SK-N-SH (cell line): ENCODE results near the gene C3orf33. TPM values are rescaled to one million over a fixed set of nuclear protein-coding genes. Genes with fewer than 3 reads are reported as not detected.
A peak's percentile ranks its signal among the peaks of the same experiment; 100 is the strongest.

ENCODE experiments used
- CTCF ChIA-PET: fragments of 300-600, 350-600 bp; formaldehyde crosslinking; extraction: SDS; loops from one replicate; lab custom pipeline; 2021; lab: Yijun Ruan, JAX
- POLR2A ChIA-PET: fragments of 350-600 bp; sonication (Branson Sonifier 250); formaldehyde crosslinking; extraction: SDS; loops from one replicate; lab custom pipeline; 2020; ENCODE audit warnings: antibody characterized with exemption, inconsistent platforms; lab: Yijun Ruan, JAX
- DNase-seq: peaks from one replicate; pipeline ENCODE4 v3.0.0; 2012
- H2AFZ ChIP-seq: fragments of 200-600 bp; sonication (generic); 2 replicates; pipeline ENCODE4 v1.8.1; 2016; ENCODE audit warnings: antibody characterized with exemption, mild to moderate bottlenecking, low read depth
- H3F3A ChIP-seq: fragments of 200-600 bp; sonication (generic); replicated peaks from 2 replicates; pipeline ENCODE3; 2016; ENCODE audit warnings: antibody characterized with exemption, mild to moderate bottlenecking; ENCODE audit not compliant: insufficient read depth
- H3K27ac ChIP-seq, 2 experiments: fragments of 200-500 bp in 1 of 2; fragments of 200-600 bp in 1 of 2; sonication (Bioruptor generic) in 1 of 2; sonication (generic), shearing (Covaris generic) in 1 of 2; 2 replicates each; pipeline versions ENCODE4 v1.5.1 to v1.6.1; 2014 to 2016; ENCODE audit warnings: low read depth in 2 of 2, inconsistent platforms in 1 of 2, low read length in 1 of 2, mild to moderate bottlenecking in 1 of 2, mixed read lengths in 1 of 2
- H3K27me3 ChIP-seq: fragments of 200-600 bp; sonication (generic), shearing (Covaris generic); 2 replicates; pipeline ENCODE4 v1.6.1; 2016; ENCODE audit warnings: mixed run types; ENCODE audit not compliant: insufficient read depth
- H3K36me3 ChIP-seq, 2 experiments: fragments of 200-500 bp in 1 of 2; fragments of 200-600 bp in 1 of 2; sonication (Bioruptor generic) in 1 of 2; sonication (generic) in 1 of 2; replicated peaks in 1 of 2; 2 replicates each; pipeline versions ENCODE3 to v1.5.1; 2014 to 2016; ENCODE audit warnings: low read length in 1 of 2, mild to moderate bottlenecking in 1 of 2; ENCODE audit not compliant: insufficient read depth in 2 of 2, control insufficient read depth in 1 of 2
- H3K4me1 ChIP-seq, 2 experiments: fragments of 200-500 bp in 1 of 2; fragments of 200-600 bp in 1 of 2; sonication (Bioruptor generic) in 1 of 2; sonication (generic), shearing (Covaris generic) in 1 of 2; 2 replicates each; pipeline versions ENCODE4 v1.5.1 to v1.6.1; 2014 to 2016; ENCODE audit warnings: low read depth in 1 of 2, low read length in 1 of 2, mixed run types in 1 of 2; ENCODE audit not compliant: insufficient read depth in 2 of 2, control insufficient read depth in 1 of 2
- H3K4me2 ChIP-seq: fragments of 200-600 bp; sonication (generic), shearing (Covaris generic); 2 replicates; pipeline ENCODE4 v1.6.1; 2017; ENCODE audit warnings: mixed run types
- H3K4me3 ChIP-seq, 2 experiments: fragments of 200-500 bp in 1 of 2; fragments of 200-600 bp in 1 of 2; sonication (Bioruptor generic) in 1 of 2; sonication (generic), shearing (Covaris generic) in 1 of 2; 2 replicates each; pipeline versions ENCODE4 v1.5.1 to v1.8.1; 2014 to 2016; ENCODE audit warnings: low read depth in 2 of 2, inconsistent platforms in 1 of 2, low read length in 1 of 2, mild to moderate bottlenecking in 1 of 2, mixed read lengths in 1 of 2, moderate library complexity in 1 of 2
- H3K79me2 ChIP-seq: fragments of 200-600 bp; sonication (generic); 2 replicates; pipeline ENCODE4 v1.8.1; 2017; ENCODE audit warnings: mild to moderate bottlenecking; ENCODE audit not compliant: insufficient read depth
- H3K9ac ChIP-seq: fragments of 200-600 bp; sonication (generic); 2 replicates; pipeline ENCODE4 v1.6.1; 2017; ENCODE audit warnings: mixed run types
- H3K9me2 ChIP-seq: fragments of 200-600 bp; sonication (generic); 2 replicates; pipeline ENCODE4 v1.6.1; 2017; ENCODE audit warnings: mixed run types
- H3K9me3 ChIP-seq: fragments of 200-600 bp; sonication (generic); 2 replicates; pipeline ENCODE4 v1.6.1; 2017; ENCODE audit warnings: mixed run types, mild to moderate bottlenecking, moderate library complexity
- H4K20me1 ChIP-seq: fragments of 200-600 bp; sonication (generic); 2 replicates; pipeline ENCODE4 v1.6.1; 2017; ENCODE audit warnings: mild to moderate bottlenecking, mixed run types; ENCODE audit not compliant: insufficient read depth
- CTCF ChIP-seq: fragments of 200-600 bp; sonication (generic); IDR thresholded peaks from 2 replicates; pipeline ENCODE4 v1.6.1; 2017; ENCODE audit warnings: antibody characterized with exemption, mild to moderate bottlenecking, moderate library complexity
- ELF1 ChIP-seq: IDR thresholded peaks from 2 replicates; pipeline ENCODE4 v1.4.0; 2012
- EZH2phosphoT487 ChIP-seq: fragments of 200-600 bp; sonication (generic); IDR thresholded peaks from 2 replicates; pipeline ENCODE4 v1.6.1; 2017; ENCODE audit warnings: low read depth, mixed run types, mild to moderate bottlenecking, antibody characterized with exemption, moderate library complexity, borderline replicate concordance
- FOSL2 ChIP-seq: IDR thresholded peaks from 2 replicates; pipeline ENCODE4 v1.4.0; 2012; ENCODE audit warnings: low read depth, mild to moderate bottlenecking, moderate library complexity, borderline replicate concordance
- FOXJ3 ChIP-seq: sonication (generic); formaldehyde crosslinking; IDR thresholded peaks from 2 replicates; pipeline ENCODE4 v1.5.1; 2020; ENCODE audit warnings: mild to moderate bottlenecking, missing genetic modification reagents
- FOXM1 ChIP-seq: IDR thresholded peaks from 2 replicates; pipeline ENCODE4 v1.4.0; 2012; ENCODE audit warnings: low read depth, mild to moderate bottlenecking
- GABPA ChIP-seq: IDR thresholded peaks from 2 replicates; pipeline ENCODE4 v1.4.0; 2012; ENCODE audit warnings: low read depth, mild to moderate bottlenecking
- MAX ChIP-seq: IDR thresholded peaks from 2 replicates; pipeline ENCODE4 v1.4.0; 2012; ENCODE audit warnings: low read depth
- MXI1 ChIP-seq: IDR thresholded peaks from 2 replicates; pipeline ENCODE4 v1.6.1; 2012; ENCODE audit warnings: mild to moderate bottlenecking, low read depth, low read length, improper control_type of control experiment
- NFIC ChIP-seq: IDR thresholded peaks from 2 replicates; pipeline ENCODE4 v1.4.0; 2012; ENCODE audit warnings: borderline replicate concordance
- NRF1 ChIP-seq: IDR thresholded peaks from 2 replicates; pipeline ENCODE4 v1.6.1; 2012; ENCODE audit warnings: low read depth, mild to moderate bottlenecking, low read length
- POLR2AphosphoS5 ChIP-seq: IDR thresholded peaks from 2 replicates; pipeline ENCODE4 v1.6.1; 2012; ENCODE audit warnings: low read depth, low read length
- RAD21 ChIP-seq: IDR thresholded peaks from 2 replicates; pipeline ENCODE4 v1.6.1; 2012; ENCODE audit warnings: mild to moderate bottlenecking, low read length
- RCOR1 ChIP-seq: fragments of 150-350 bp; IDR thresholded peaks from 2 replicates; pipeline ENCODE4 v1.6.1; 2017; ENCODE audit warnings: antibody characterized with exemption, low read length
- REST ChIP-seq: IDR thresholded peaks from 2 replicates; pipeline ENCODE4 v1.6.1; 2012; ENCODE audit warnings: mild to moderate bottlenecking, low read depth, low read length, moderate library complexity
- RFX5 ChIP-seq: IDR thresholded peaks from 2 replicates; pipeline ENCODE4 v1.6.1; 2012; ENCODE audit warnings: mild to moderate bottlenecking, improper control_type of control experiment, low read length
- SIN3A ChIP-seq: IDR thresholded peaks from 2 replicates; pipeline ENCODE4 v1.6.1; 2012; ENCODE audit warnings: low read depth, mild to moderate bottlenecking, low read length, moderate library complexity, borderline replicate concordance
- SMC3 ChIP-seq: IDR thresholded peaks from 2 replicates; pipeline ENCODE4 v1.6.1; 2012; ENCODE audit warnings: low read depth, low read length, improper control_type of control experiment
- TAF1 ChIP-seq: IDR thresholded peaks from 2 replicates; pipeline ENCODE4 v1.6.1; 2012; ENCODE audit warnings: low read depth, mild to moderate bottlenecking, low read length, moderate library complexity, borderline replicate concordance
- TCF12 ChIP-seq: IDR thresholded peaks from 2 replicates; pipeline ENCODE4 v1.4.0; 2012
- TEAD4 ChIP-seq: IDR thresholded peaks from 2 replicates; pipeline ENCODE4 v1.4.0; 2012; ENCODE audit warnings: mild to moderate bottlenecking, borderline replicate concordance; ENCODE audit not compliant: insufficient read depth
- USF2 ChIP-seq: fragments of 150-350 bp; IDR thresholded peaks from 2 replicates; pipeline ENCODE4 v1.6.1; 2017; ENCODE audit warnings: antibody characterized with exemption, low read length, low read depth, borderline replicate concordance
- YY1 ChIP-seq: IDR thresholded peaks from 2 replicates; pipeline ENCODE4 v1.4.0; 2012; ENCODE audit warnings: low read depth, mild to moderate bottlenecking
- WGBS: methylation state at CpG from one replicate; pipeline ENCODE4 v1.1.6; 2017; ENCODE audit warnings: low lambda C conversion rate; 5-methylcytosine and 5-hydroxymethylcytosine counted together
- polyA plus RNA-seq, 3 experiments: library from polyadenylated mRNA; depleted of rRNA; stranded (reverse); fragments of >200 nt; gene quantifications; 2 replicates each; pipeline ENCODE4 v1.2.3, GENCODE V29; 2012
- TF ChIP-seq, protein P1 (sequence below): IDR thresholded peaks from 2 replicates; pipeline ENCODE4; 2012

The C3orf33 gene
- polyA plus RNA-seq (2012; rRNA removed), result 2.9 and 3.3 TPM in 2 replicates
- 3.0 and 4.4 TPM in 2 replicates for polyA plus RNA-seq (2012; cell fraction: cytosol; rRNA removed)
- 2.2 and 2.6 TPM in 2 replicates for polyA plus RNA-seq (2012; cell fraction: nucleus; rRNA removed)

DNA sequence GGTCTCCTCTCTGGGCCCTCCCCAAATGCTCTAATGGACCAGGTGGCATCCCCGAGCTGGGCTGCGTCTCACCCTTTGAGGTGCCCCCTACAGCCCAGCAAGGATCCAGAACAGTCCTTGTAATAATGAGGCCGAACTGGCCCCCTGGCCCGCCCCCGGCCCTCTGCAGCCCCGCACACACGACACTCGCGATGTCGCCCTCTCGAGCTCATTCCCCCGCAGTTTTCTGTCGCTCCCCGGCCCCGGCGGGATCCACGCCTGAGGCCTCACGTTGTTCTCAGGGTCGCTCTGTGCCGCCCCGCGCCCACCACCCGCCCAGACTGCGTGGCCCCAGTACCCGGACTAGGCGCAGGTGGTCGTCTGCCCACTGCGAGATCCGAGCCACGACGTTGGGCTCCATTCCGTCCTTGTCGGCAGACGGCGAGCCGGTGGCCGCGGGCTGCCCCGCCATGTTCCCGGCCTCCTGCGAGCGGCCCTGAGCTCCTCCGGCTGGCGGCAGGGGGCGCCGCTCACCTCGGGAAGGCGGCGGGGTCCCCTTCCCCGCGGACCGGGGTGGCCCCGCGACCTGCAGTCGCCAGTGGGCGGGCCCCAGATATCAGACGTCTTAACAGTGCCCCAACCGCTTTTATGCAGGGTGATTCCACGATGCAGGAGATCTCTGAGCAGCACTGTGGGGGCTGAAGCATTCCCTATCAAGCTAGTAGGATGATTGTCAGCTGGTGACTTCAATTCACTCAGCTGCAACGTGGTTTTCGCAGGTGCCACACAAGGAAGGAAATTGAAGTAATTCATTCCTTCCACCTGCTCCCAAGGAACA is at the start of gene C3orf33:
Gene C3orf33 (minus strand): TSS at position 477 of the 817 bp plus-strand sequence. CDS start 26 bp downstream, at position 451.
- peak; percentile 95 for DNase-seq
- Histone ChIP-seq H3K9me3 (no peaks in the 10 kb centered on the region), H2AFZ (peak within 1 kb of the TSS; percentile 97), H3K79me2 (no peaks in the 10 kb centered on the region), H3K4me1 (peaks cover 0 to 5% of the 10 kb centered on the region in 2 experiments; a peak in 1 of 4 replicates), H3K27me3 (no peaks in the 10 kb centered on the region), H3K4me2 (peak within 1 kb of the TSS; percentile 87), H3K9me2 (no peaks in the 10 kb centered on the region), H3K27ac (peak within 1 kb of the TSS; percentile 41 to 66; a peak in 3 of 4 replicates), H3F3A (peaks cover 3% of the 10 kb centered on the region), H3K36me3 (peaks cover 3 to 4% of the 10 kb centered on the region in 2 experiments), H3K4me3 (peak within 1 kb of the TSS; percentile 68 to 75), H4K20me1 (no peaks in the 10 kb centered on the region), H3K9ac (peak within 1 kb of the TSS; percentile 88)
- whole genome bisulfite sequencing, result 3% methylated on average over 23 of the region's 61 CpGs
- CTCF ChIA-PET, result interaction anchor here (0.7 to 3.4 kb wide), 50 partner anchors 9 to 454 kb away, joined by 3 to 49 read pairs (median 5); partner anchors contain the start of genes GMPS and SLC33A1
- POLR2A ChIA-PET, result interaction anchor here (0.6 to 1.7 kb wide), 5 partner anchors 13 to 65 kb away, joined by 3 to 17 read pairs (median 5); partner anchors contain the start of gene GMPS
- TF ChIP-seq TCF12 (no peak), TAF1 (peak; percentile 27; the same call in 1 of the 2 replicates), NFIC (no peak), REST (no peak), EZH2phosphoT487 (no peak), RCOR1 (no peak), NRF1 (no peak), SIN3A (peak; percentile 23; the same call in 1 of the 2 replicates), SMC3 (peak; percentile 53), RAD21 (peak; percentile 70), GABPA (no peak), FOXJ3 (CRISPR knock-in tag) (no peak), RFX5 (no peak), CTCF (peak; percentile 87), POLR2AphosphoS5 (0 out of 2 replicates have a peak, but pooled peaks have one; percentile 16), ELF1 (no peak), FOSL2 (no peak), YY1 (peak; percentile 90), USF2 (no peak), MXI1 (peak; percentile 65; the same call in 1 of the 2 replicates), FOXM1 (no peak), MAX (peak; percentile 40), TEAD4 (no peak)
- TF ChIP-seq, protein P1, sequence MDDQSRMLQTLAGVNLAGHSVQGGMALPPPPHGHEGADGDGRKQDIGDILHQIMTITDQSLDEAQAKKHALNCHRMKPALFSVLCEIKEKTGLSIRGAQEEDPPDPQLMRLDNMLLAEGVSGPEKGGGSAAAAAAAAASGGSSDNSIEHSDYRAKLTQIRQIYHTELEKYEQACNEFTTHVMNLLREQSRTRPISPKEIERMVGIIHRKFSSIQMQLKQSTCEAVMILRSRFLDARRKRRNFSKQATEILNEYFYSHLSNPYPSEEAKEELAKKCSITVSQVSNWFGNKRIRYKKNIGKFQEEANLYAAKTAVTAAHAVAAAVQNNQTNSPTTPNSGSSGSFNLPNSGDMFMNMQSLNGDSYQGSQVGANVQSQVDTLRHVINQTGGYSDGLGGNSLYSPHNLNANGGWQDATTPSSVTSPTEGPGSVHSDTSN, result no peak
